Left colon (tissue), 2 donors: Measurements from ENCODE around the gene ADGRG2. TPM values are rescaled to one million over a fixed set of nuclear protein-coding genes. Genes with fewer than 3 reads are reported as not detected.
A peak's percentile ranks its signal among the peaks of the same experiment; 100 is the strongest.

Source experiments
- ATAC-seq: fragments of 200-7000 bp; cut with Tn5 transposase; one replicate; pipeline ENCODE4 v1.9.1; 2020; ENCODE audit warnings: mild to moderate bottlenecking, moderate library complexity
- DNase-seq, 2 donors: peaks; one replicate each; pipeline ENCODE4 v3.0.0-alpha.2; 2020
- intact Hi-C, 2 donors: fragments of 100-400 bp; cut with DNase I in 1 of 2; cut with micrococcal nuclease in 1 of 2; formaldehyde crosslinking; loops; one replicate each; pipeline versions ENCODE4 v1.11.2 to v1.14.0; 2022; cut with DNase I, micrococcal nuclease
- long read RNA-seq: library from polyadenylated mRNA; unstranded; transcript quantifications from one replicate; pipeline ENCODE4 v2.0.0, GENCODE V29; 2021
- total RNA-seq, 2 donors: library from RNA; stranded (reverse); fragmentation: NEBNext Ultra II Directional; extraction: Animal tissue kit (Norgen Biotek cat#: 25700); gene quantifications; one replicate each; pipeline ENCODE4 v1.2.1, GENCODE V29; 2021
- donor health status: DM: no; HTN: no; CAD: no.
- donor health status: DM: yes; HTN: yes; CAD: no.

The ADGRG2 gene
- total RNA-seq: under 1 TPM; 0.34 to 0.45 TPM
- long read RNA-seq: 0 reads

- ATAC-seq: peak; percentile 61
- DNase-seq: peak in 1 of 2 donors; percentile 39
- intact Hi-C loops: no loop called here
Observed at GRCh38 chrX:19121898-19122640, at the start of gene ADGRG2. TSS of gene ADGRG2 (minus strand) at chrX:19122468. CDS start at chrX:19068834, 53,634 bp downstream.

- intact Hi-C loops: no loop called here
- DNase-seq (no peak), ATAC-seq (no peak)
Observed at GRCh38 chrX:19168609-19169008, 46.3 kb upstream of the ADGRG2 start.

GRCh38 chrX:19162851-19163250 is 40.6 kb upstream of the ADGRG2 start:
- no peak for ATAC-seq
- no peak for DNase-seq
- intact Hi-C loops: no loop called here

GRCh38 chrX:19156186-19156585 is 33.9 kb upstream of the ADGRG2 start:
- DNase-seq: peak in 1 of 2 donors; percentile 8
- intact Hi-C loops: no loop called here
- ATAC-seq: peak; percentile 93

GRCh38 chrX:19152762-19153161 is 30.5 kb upstream of the ADGRG2 start:
- intact Hi-C loops: no loop called here
- no peak for ATAC-seq
- DNase-seq: no peak

- DNase-seq: no peak
- intact Hi-C loops: no loop called here
- no peak for ATAC-seq
Observed at GRCh38 chrX:19137067-19137466, 14.8 kb upstream of the ADGRG2 start.

GRCh38 chrX:19133784-19134183 is 11.5 kb upstream of the ADGRG2 start:
- ATAC-seq: no peak
- DNase-seq: no peak
- intact Hi-C loops: no loop called here

- ATAC-seq (no peak), DNase-seq (no peak)
- intact Hi-C loops: no loop called here
Observed at GRCh38 chrX:19133231-19133630, 11.0 kb upstream of the ADGRG2 start.

- DNase-seq: no peak
- intact Hi-C loops: no loop called here
- ATAC-seq: no peak
Observed at GRCh38 chrX:19130628-19131027, 8.4 kb upstream of the ADGRG2 start.

- ATAC-seq (no peak), DNase-seq (no peak)
- intact Hi-C loops: no loop called here
Observed at GRCh38 chrX:19129694-19130093, 7.4 kb upstream of the ADGRG2 start.

- intact Hi-C loops: no loop called here
- ATAC-seq (no peak), DNase-seq (no peak)
Observed at GRCh38 chrX:19127649-19128168, 5.4 kb upstream of the ADGRG2 start.

GRCh38 chrX:19122641-19123009 is 357 bp upstream of the ADGRG2 start:
- DNase-seq (no peak), ATAC-seq (no peak)
- intact Hi-C loops: no loop called here

- DNase-seq: no peak
- intact Hi-C loops: no loop called here
- ATAC-seq: no peak
Observed at GRCh38 chrX:19121466-19121865, 802 bp downstream of the ADGRG2 start.

- intact Hi-C loops: no loop called here
- no peak for ATAC-seq
- DNase-seq: no peak
Observed at GRCh38 chrX:19110642-19111041, 11.6 kb downstream of the ADGRG2 start.

- ATAC-seq (no peak), DNase-seq (no peak)
Observed at GRCh38 chrX:19107035-19107434, 15.2 kb downstream of the ADGRG2 start.

GRCh38 chrX:19100586-19100985 is 21.7 kb downstream of the ADGRG2 start:
- ATAC-seq: no peak
- no peak for DNase-seq

More at GRCh38 chrX:19107035-19107434, 15.2 kb downstream of the ADGRG2 start:
- intact Hi-C loops: no loop called here

GRCh38 chrX:19097553-19098283 is 24.6 kb downstream of the ADGRG2 start:
- intact Hi-C loops: no loop called here
- ATAC-seq: no peak
- DNase-seq: no peak

More at GRCh38 chrX:19100586-19100985, 21.7 kb downstream of the ADGRG2 start:
- intact Hi-C loops: no loop called here

GRCh38 chrX:19096586-19096985 is 25.7 kb downstream of the ADGRG2 start:
- no peak for DNase-seq
- no peak for ATAC-seq
- intact Hi-C loops: no loop called here

- no peak for DNase-seq
- intact Hi-C loops: no loop called here
- no peak for ATAC-seq
Observed at GRCh38 chrX:19094654-19095053, 27.6 kb downstream of the ADGRG2 start.

GRCh38 chrX:19091596-19091995 is 30.7 kb downstream of the ADGRG2 start:
- ATAC-seq: no peak

More at GRCh38 chrX:19091596-19091995, 30.7 kb downstream of the ADGRG2 start:
- DNase-seq: no peak
- intact Hi-C loops: no loop called here
